ENCODE results near the gene KRTCAP3. TPM values are rescaled to one million over a fixed set of nuclear protein-coding genes. Genes with fewer than 3 reads are reported as not detected.

The KRTCAP3 gene
- total RNA-seq, 1 donor = not detected

DNA sequence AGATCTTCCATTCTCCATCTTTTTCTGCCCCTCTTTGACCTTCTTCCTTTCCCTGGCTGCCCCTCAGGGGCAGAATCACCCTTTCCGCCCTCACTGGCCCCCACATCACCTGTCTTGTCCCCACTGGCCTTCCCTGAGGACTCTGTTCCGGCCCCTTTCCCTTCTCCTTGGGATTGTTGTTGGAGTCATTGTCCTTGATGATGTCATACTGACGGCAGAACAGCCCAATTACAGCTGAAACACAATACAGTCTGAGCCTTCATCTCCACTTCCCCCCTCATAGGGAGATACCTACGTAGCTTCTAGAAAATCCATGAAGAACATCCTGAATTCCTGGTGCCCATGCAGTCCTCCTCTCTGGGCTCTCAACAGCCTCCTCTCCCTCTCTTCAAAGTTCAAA is 50.4 kb downstream of the KRTCAP3 start:
- no peak for TF ChIP-seq CTCF (IDR thresholded peaks at IDR 0.05; ENCODE audit: insufficient read depth, low read depth, low read length)
- DNase-seq (ENCODE audit: low read depth) = no peak
- no peak overlapping the region for H3K4me3 ChIP-seq (ENCODE audit: low read depth, low read length)

GRCh38 chr2:27493948-27494283 is 51.7 kb downstream of the KRTCAP3 start:
- H3K4me3 ChIP-seq (ENCODE audit: low read depth, low read length) = no peak overlapping the region
- no peak for DNase-seq (ENCODE audit: low read depth)

More at GRCh38 chr2:27493948-27494283, 51.7 kb downstream of the KRTCAP3 start:
- TF ChIP-seq CTCF (IDR thresholded peaks at IDR 0.05; ENCODE audit: insufficient read depth, low read depth, low read length) = no peak

Small RNA genes lying within 50 kb of the gene (small RNA-seq; reads per million reads assigned to genes)
- gene RNU6-986P = not detected

Other genes with a start within 250 kb of the KRTCAP3 start
- 159 and 166 TPM in 2 replicates for gene ATRAID, start 230.3 kb upstream of the KRTCAP3 start, total RNA-seq
- gene SLC5A6, start 230.1 kb upstream of the KRTCAP3 start, total RNA-seq = 20.9 and 25.9 TPM in 2 replicates
- gene CAD, start 225.0 kb upstream of the KRTCAP3 start, total RNA-seq = 32.4 and 43.8 TPM in 2 replicates
- gene SLC30A3, start 179.3 kb upstream of the KRTCAP3 start, total RNA-seq = 0.32 TPM in 1 of 2 replicates, not detected in the other
- gene DNAJC5G, start 166.9 kb upstream of the KRTCAP3 start, total RNA-seq = not detected in 2 replicates
- gene TRIM54, start 160.0 kb upstream of the KRTCAP3 start, total RNA-seq = not detected in 2 replicates
- 0.43 and 0.64 TPM in 2 replicates for gene UCN, start 133.9 kb upstream of the KRTCAP3 start, total RNA-seq
- gene MPV17, start 119.3 kb upstream of the KRTCAP3 start, total RNA-seq = 57.0 and 73.8 TPM in 2 replicates
- 30.9 and 36.7 TPM in 2 replicates for gene GTF3C2, start 85.6 kb upstream of the KRTCAP3 start, total RNA-seq
- 28.9 and 29.3 TPM in 2 replicates for gene EIF2B4, start 72.0 kb upstream of the KRTCAP3 start, total RNA-seq
- gene SNX17, start 71.8 kb upstream of the KRTCAP3 start, total RNA-seq = 166 and 169 TPM in 2 replicates
- gene ZNF513, start 61.6 kb upstream of the KRTCAP3 start, total RNA-seq = 11.7 and 11.9 TPM in 2 replicates
- gene PPM1G, start 32.8 kb upstream of the KRTCAP3 start, total RNA-seq = 60.6 and 63.9 TPM in 2 replicates
- 110 and 125 TPM in 2 replicates for gene NRBP1, start 13.8 kb upstream of the KRTCAP3 start, total RNA-seq
- 18.0 and 18.1 TPM in 2 replicates for gene IFT172, start 47.4 kb downstream of the KRTCAP3 start, total RNA-seq
- gene FNDC4, start 52.8 kb downstream of the KRTCAP3 start, total RNA-seq = 8.6 and 11.6 TPM in 2 replicates
- gene GCKR, start 54.5 kb downstream of the KRTCAP3 start, total RNA-seq = 0.32 TPM in 1 of 2 replicates, not detected in the other
- gene ZNF512, start 140.7 kb downstream of the KRTCAP3 start, total RNA-seq = 23.2 and 33.2 TPM in 2 replicates
- gene CCDC121, start 186.6 kb downstream of the KRTCAP3 start, total RNA-seq = 1.3 and 1.9 TPM in 2 replicates
- gene GPN1, start 186.7 kb downstream of the KRTCAP3 start, total RNA-seq = 34.5 and 35.0 TPM in 2 replicates
- gene SUPT7L, start 221.2 kb downstream of the KRTCAP3 start, total RNA-seq = 36.1 and 38.4 TPM in 2 replicates
- gene SLC4A1AP, start 221.5 kb downstream of the KRTCAP3 start, total RNA-seq = 28.7 and 31.1 TPM in 2 replicates

Data from fibroblast of villous mesenchyme (primary cell).